Measurements from ENCODE around the gene MTERF4.

DNA sequence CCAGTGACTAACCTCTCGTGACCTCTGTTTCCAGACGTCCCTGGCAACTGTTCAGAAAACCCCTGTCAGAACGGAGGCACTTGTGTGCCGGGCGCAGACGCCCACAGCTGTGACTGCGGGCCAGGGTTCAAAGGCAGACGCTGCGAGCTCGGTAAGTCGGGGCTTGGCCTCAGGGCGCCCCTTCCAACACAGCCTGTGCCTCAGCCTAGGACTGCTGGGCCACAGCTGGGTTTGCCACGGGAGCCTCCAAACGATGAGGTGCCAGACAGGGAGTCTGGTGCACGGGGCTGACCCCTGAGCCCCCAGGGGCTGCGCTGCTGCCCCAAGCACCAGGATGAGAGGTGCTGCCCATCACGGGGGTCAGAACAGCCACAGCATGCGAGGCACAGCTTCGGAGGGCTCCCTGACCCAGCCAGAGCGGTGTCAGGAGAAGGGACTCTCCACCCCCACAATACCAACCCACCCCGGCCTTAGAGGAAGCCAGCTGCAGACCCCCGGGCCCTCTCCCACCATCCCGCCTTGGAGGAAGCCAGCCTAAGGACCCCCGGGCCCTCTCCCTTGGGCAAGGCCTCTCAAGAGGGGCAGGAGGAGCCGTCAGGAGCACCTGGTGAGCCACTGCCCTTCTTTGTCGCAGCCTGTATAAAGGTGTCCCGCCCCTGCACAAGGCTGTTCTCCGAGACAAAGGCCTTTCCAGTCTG, 20.3 kb downstream of the MTERF4 start:
- TF ChIP-seq, protein P1, sequence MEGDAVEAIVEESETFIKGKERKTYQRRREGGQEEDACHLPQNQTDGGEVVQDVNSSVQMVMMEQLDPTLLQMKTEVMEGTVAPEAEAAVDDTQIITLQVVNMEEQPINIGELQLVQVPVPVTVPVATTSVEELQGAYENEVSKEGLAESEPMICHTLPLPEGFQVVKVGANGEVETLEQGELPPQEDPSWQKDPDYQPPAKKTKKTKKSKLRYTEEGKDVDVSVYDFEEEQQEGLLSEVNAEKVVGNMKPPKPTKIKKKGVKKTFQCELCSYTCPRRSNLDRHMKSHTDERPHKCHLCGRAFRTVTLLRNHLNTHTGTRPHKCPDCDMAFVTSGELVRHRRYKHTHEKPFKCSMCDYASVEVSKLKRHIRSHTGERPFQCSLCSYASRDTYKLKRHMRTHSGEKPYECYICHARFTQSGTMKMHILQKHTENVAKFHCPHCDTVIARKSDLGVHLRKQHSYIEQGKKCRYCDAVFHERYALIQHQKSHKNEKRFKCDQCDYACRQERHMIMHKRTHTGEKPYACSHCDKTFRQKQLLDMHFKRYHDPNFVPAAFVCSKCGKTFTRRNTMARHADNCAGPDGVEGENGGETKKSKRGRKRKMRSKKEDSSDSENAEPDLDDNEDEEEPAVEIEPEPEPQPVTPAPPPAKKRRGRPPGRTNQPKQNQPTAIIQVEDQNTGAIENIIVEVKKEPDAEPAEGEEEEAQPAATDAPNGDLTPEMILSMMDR (IDR thresholded peaks at IDR 0.05; ENCODE audit: low read depth, low read length) = no peak
- no peak for TF ChIP-seq EZH2phosphoT487 (IDR thresholded peaks at IDR 0.05; ENCODE audit: low read depth)

Measured in OCI-LY3 (cell line).